ENCODE results near the gene METTL25B. TPM values are rescaled to one million over a fixed set of nuclear protein-coding genes. Genes with fewer than 3 reads are reported as not detected.

The METTL25B gene
- total and polyA plus RNA-seq, 2 of the 13 experiments (the other 11 are each of a cell fraction or from before 2014, with no cell fraction given) = 11.9 to 24.0 TPM

DNA sequence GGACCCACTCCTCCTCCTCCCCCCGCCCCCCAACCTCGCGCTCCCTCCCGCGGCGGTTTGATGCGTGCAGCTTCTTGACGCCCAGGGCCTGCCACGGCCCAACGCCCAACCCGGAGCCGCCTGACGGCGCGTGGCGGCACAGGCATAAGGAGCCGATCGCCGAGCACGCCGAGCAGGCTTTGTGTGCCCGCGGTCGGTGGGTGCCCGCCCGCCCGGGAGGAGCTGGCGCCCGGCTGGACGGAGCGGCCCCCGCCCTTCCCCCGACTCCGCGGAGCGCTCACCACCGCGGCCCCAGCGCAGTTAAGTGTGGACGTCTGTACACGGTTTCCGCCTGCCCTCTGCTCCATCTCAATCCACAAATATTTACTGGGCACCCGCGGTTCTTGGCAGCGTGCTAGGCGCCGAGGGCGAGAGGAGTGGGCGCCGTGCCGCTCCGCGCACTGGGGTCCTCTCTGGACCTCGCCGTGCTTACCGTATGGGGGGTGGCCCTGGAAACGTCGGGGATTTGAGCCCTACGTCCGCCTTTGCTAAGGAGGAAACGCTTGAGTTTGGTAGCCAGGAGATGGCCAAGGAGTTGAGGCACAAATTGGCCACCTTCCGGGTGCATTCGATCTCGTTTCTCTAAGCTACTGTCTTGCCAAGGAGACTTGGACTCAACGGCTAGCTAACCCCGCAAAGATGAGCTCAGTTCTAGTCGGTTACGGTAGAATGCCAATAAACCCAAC lies 23.6 kb downstream of the METTL25B start (continued):
- TF ChIP-seq RARG (CRISPR knock-in tag; IDR thresholded peaks at IDR 0.05; ENCODE audit: low read depth) = no peak
- TF ChIP-seq ZNF143 (CRISPR knock-in tag; IDR thresholded peaks at IDR 0.05) = peak; percentile 83
- no peak for TF ChIP-seq SIX4 (CRISPR knock-in tag; IDR thresholded peaks at IDR 0.05)
- TF ChIP-seq BATF2 (CRISPR knock-in tag; IDR thresholded peaks at IDR 0.05) = no peak; the same call in 1 of the 2 replicates
- TF ChIP-seq, protein P1, sequence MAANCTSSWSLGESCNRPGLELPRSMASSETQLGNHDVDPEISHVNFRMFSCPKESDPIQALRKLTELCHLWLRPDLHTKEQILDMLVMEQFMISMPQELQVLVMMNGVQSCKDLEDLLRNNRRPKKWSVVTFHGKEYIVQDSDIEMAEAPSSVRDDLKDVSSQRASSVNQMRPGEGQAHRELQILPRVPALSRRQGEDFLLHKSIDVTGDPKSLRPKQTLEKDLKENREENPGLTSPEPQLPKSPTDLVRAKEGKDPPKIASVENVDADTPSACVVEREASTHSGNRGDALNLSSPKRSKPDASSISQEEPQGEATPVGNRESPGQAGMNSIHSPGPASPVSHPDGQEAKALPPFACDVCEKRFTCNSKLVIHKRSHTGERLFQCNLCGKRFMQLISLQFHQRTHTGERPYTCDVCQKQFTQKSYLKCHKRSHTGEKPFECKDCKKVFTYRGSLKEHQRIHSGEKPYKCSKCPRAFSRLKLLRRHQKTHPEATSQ (CRISPR knock-in tag; IDR thresholded peaks at IDR 0.05; ENCODE audit: borderline replicate concordance) = no peak
- TF ChIP-seq ZSCAN30 (CRISPR knock-in tag; IDR thresholded peaks at IDR 0.05) = no peak
- TF ChIP-seq ZNF878 (CRISPR knock-in tag; IDR thresholded peaks at IDR 0.05) = no peak
- TF ChIP-seq PCBP2 (optimal IDR thresholded peaks at IDR 0.05; ENCODE audit: low read depth, low read length, poor library complexity, severe bottlenecking) = no peak
- 0 out of 2 replicates have a peak, but pooled peaks have one; percentile 62 for TF ChIP-seq HOXD1 (CRISPR knock-in tag; IDR thresholded peaks at IDR 0.05)
- TF ChIP-seq KDM3A (CRISPR knock-in tag; IDR thresholded peaks at IDR 0.05; ENCODE audit: low read depth) = no peak
- 0 out of 2 replicates have a peak, but pooled peaks have one; percentile 22 for TF ChIP-seq ZSCAN21 (CRISPR knock-in tag; IDR thresholded peaks at IDR 0.05; ENCODE audit: borderline replicate concordance)
- no peak; the same call in 1 of the 2 replicates for TF ChIP-seq KLF6 (CRISPR knock-in tag; IDR thresholded peaks at IDR 0.05)
- TF ChIP-seq ZNF615 (CRISPR knock-in tag; IDR thresholded peaks at IDR 0.05; ENCODE audit: borderline replicate concordance) = no peak
- TF ChIP-seq, protein P2, sequence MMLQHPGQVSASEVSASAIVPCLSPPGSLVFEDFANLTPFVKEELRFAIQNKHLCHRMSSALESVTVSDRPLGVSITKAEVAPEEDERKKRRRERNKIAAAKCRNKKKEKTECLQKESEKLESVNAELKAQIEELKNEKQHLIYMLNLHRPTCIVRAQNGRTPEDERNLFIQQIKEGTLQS (CRISPR knock-in tag; IDR thresholded peaks at IDR 0.05) = 0 out of 2 replicates have a peak, but pooled peaks have one; percentile 13
- TF ChIP-seq ARNT (IDR thresholded peaks at IDR 0.05) = no peak
- no peak for TF ChIP-seq ZNF260 (CRISPR knock-in tag; IDR thresholded peaks at IDR 0.05; ENCODE audit: borderline replicate concordance, low read depth)
- TF ChIP-seq, protein P3, sequence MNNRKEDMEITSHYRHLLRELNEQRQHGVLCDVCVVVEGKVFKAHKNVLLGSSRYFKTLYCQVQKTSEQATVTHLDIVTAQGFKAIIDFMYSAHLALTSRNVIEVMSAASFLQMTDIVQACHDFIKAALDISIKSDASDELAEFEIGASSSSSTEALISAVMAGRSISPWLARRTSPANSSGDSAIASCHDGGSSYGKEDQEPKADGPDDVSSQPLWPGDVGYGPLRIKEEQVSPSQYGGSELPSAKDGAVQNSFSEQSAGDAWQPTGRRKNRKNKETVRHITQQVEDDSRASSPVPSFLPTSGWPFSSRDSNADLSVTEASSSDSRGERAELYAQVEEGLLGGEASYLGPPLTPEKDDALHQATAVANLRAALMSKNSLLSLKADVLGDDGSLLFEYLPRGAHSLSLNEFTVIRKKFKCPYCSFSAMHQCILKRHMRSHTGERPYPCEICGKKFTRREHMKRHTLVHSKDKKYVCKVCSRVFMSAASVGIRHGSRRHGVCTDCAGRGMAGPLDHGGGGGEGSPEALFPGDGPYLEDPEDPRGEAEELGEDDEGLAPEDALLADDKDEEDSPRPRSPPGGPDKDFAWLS (CRISPR knock-in tag; IDR thresholded peaks at IDR 0.05; ENCODE audit: borderline replicate concordance) = no peak
- TF ChIP-seq CENPX (CRISPR knock-in tag; IDR thresholded peaks at IDR 0.05) = no peak
- TF ChIP-seq ZNF749 (CRISPR knock-in tag; IDR thresholded peaks at IDR 0.05; ENCODE audit: borderline replicate concordance) = 0 out of 2 replicates have a peak, but pooled peaks have one; percentile 64
- peak; percentile 91 for TF ChIP-seq TFDP1 (CRISPR knock-in tag; IDR thresholded peaks at IDR 0.05; ENCODE audit: borderline replicate concordance)
- peak; percentile 83 for TF ChIP-seq NFYB (CRISPR knock-in tag; IDR thresholded peaks at IDR 0.05)
- TF ChIP-seq, protein P4, sequence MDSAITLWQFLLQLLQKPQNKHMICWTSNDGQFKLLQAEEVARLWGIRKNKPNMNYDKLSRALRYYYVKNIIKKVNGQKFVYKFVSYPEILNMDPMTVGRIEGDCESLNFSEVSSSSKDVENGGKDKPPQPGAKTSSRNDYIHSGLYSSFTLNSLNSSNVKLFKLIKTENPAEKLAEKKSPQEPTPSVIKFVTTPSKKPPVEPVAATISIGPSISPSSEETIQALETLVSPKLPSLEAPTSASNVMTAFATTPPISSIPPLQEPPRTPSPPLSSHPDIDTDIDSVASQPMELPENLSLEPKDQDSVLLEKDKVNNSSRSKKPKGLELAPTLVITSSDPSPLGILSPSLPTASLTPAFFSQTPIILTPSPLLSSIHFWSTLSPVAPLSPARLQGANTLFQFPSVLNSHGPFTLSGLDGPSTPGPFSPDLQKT (CRISPR knock-in tag; IDR thresholded peaks at IDR 0.05; ENCODE audit: borderline replicate concordance) = 0 out of 2 replicates have a peak, but pooled peaks have one; percentile 45

Measured in HepG2 (cell line).